K562 (cell line): ENCODE results near the gene MTHFR. TPM values are rescaled to one million over a fixed set of nuclear protein-coding genes. Genes with fewer than 3 reads are reported as not detected.

Experiments used
- KLF16 ChIP-seq: IDR thresholded peaks from 2 replicates; pipeline ENCODE4 v1.6.1; 2016; ENCODE audit warnings: antibody characterized with exemption
- MAZ ChIP-seq, 2 experiments: fragments of 450-650 bp in 1 of 2; sonication (generic) in 1 of 2; formaldehyde crosslinking; IDR thresholded peaks in 1 of 2; conservative IDR thresholded peaks in 1 of 2; 2 replicates each; pipeline versions ENCODE4 v1.4.0 to v1.5.0; 2020; ENCODE audit warnings: mild to moderate bottlenecking in 1 of 2, missing genetic modification reagents in 1 of 2
- NFRKB ChIP-seq: fragments of 450-650 bp; IDR thresholded peaks from 2 replicates; pipeline ENCODE4 v1.6.1; 2016; ENCODE audit warnings: low read depth
- PHF8 ChIP-seq: fragments of 200-600 bp; sonication (generic); IDR thresholded peaks from 2 replicates; pipeline ENCODE4 v1.6.1; 2012; ENCODE audit warnings: mixed run types, mild to moderate bottlenecking, inconsistent platforms, low read length, moderate library complexity, borderline replicate concordance
- PRMT5 ChIP-seq: sonication (generic); formaldehyde crosslinking; IDR thresholded peaks from 2 replicates; pipeline ENCODE4 v1.5.0; 2020; ENCODE audit warnings: missing genetic modification reagents
- SIN3A ChIP-seq, 2 experiments: fragments of 150-350 bp in 1 of 2; IDR thresholded peaks; 2 replicates each; pipeline ENCODE4 v1.6.1; 2011 to 2016; ENCODE audit warnings: borderline replicate concordance in 2 of 2, low read depth in 2 of 2, low read length in 2 of 2, mild to moderate bottlenecking in 2 of 2, moderate library complexity in 2 of 2; ENCODE audit not compliant: control insufficient read depth in 1 of 2
- SMC3 ChIP-seq: conservative IDR thresholded peaks from 2 replicates; pipeline ENCODE4 v1.6.1; 2011; ENCODE audit warnings: low read depth, low read length, improper control_type of control experiment; ENCODE audit not compliant: insufficient read depth
- U2AF1 ChIP-seq: fragments of 200-400 bp; formaldehyde crosslinking; optimal IDR thresholded peaks from 2 replicates; pipeline ENCODE3; 2017; ENCODE audit warnings: mild to moderate bottlenecking, low read depth, low read length, moderate library complexity
- ZNF445 ChIP-seq: fragments of 250-450 bp; sonication (Bioruptor Pico); IDR thresholded peaks from 2 replicates; pipeline ENCODE4 v1.4.0; 2020; ENCODE audit warnings: low read depth, mild to moderate bottlenecking, moderate library complexity
- polyA plus RNA-seq, 8 experiments: library from polyadenylated mRNA; depleted of rRNA in 4 of 8; stranded (reverse) in 5 of 8; unstranded in 3 of 8; fragments of >200 nt; fragmentation: Nextera tagmentation in 2 of 8; fragmentation: Illumina TruSeq in 1 of 8; extraction: Ambion mirVana in 2 of 8; extraction: Trizol in 1 of 8; gene quantifications; 2 replicates each; pipeline versions ENCODE4 v1.2.1 to v1.2.3, GENCODE V29; 2011 to 2014; ENCODE audit warnings: inconsistent platforms in 1 of 8, missing spikeins in 1 of 8
- total RNA-seq, 7 experiments: library from RNA; depleted of rRNA in 6 of 7; stranded (reverse); fragments of >200 nt in 6 of 7; fragmentation: Illumina TruSeq in 2 of 7; extraction: Trizol in 2 of 7; gene quantifications; 2 replicates each; pipeline versions ENCODE4 v1.2.1 to v1.2.3, GENCODE V29; 2011 to 2021; ENCODE audit warnings: low replicate concordance in 1 of 7
- TF ChIP-seq, protein P1 (sequence below): fragments of 250-450 bp; sonication (Bioruptor Pico); IDR thresholded peaks from 2 replicates; pipeline ENCODE4 v1.4.0; 2020; ENCODE audit warnings: borderline replicate concordance
- TF ChIP-seq, protein P2 (sequence below): sonication (generic); formaldehyde crosslinking; IDR thresholded peaks from 2 replicates; pipeline ENCODE4 v1.8.0; 2023; ENCODE audit warnings: mild to moderate bottlenecking, missing genetic modification reagents
- TF ChIP-seq, protein P3 (sequence below), 2 experiments: IDR thresholded peaks; 2 replicates each; pipeline ENCODE4 v1.6.1; 2011; ENCODE audit warnings: borderline replicate concordance in 1 of 2, control low read depth in 1 of 2, low read depth in 1 of 2, low read length in 1 of 2, mild to moderate bottlenecking in 1 of 2, mixed read lengths in 1 of 2, moderate library complexity in 1 of 2; ENCODE audit not compliant: insufficient read depth in 1 of 2, insufficient read length in 1 of 2, poor library complexity in 1 of 2, severe bottlenecking in 1 of 2; ENCODE audit errors: extremely low read depth in 1 of 2
- TF ChIP-seq, protein P4 (sequence below): sonication (generic); IDR thresholded peaks from 2 replicates; pipeline ENCODE4 v1.6.1; 2016
- TF ChIP-seq, protein P5 (sequence below): sonication (generic); formaldehyde crosslinking; IDR thresholded peaks from 2 replicates; pipeline ENCODE4 v1.8.1; 2023; ENCODE audit warnings: mild to moderate bottlenecking, missing genetic modification reagents
- TF ChIP-seq, protein P6 (sequence below): fragments of 450-650 bp; IDR thresholded peaks from 2 replicates; pipeline ENCODE4 v1.6.1; 2016

MTHFR gene
- total and polyA plus RNA-seq, 9 of the 15 experiments (the other 6 are each of a cell fraction or from before 2014, with no cell fraction given): 5.0 to 104 (median 62.6) TPM

DNA sequence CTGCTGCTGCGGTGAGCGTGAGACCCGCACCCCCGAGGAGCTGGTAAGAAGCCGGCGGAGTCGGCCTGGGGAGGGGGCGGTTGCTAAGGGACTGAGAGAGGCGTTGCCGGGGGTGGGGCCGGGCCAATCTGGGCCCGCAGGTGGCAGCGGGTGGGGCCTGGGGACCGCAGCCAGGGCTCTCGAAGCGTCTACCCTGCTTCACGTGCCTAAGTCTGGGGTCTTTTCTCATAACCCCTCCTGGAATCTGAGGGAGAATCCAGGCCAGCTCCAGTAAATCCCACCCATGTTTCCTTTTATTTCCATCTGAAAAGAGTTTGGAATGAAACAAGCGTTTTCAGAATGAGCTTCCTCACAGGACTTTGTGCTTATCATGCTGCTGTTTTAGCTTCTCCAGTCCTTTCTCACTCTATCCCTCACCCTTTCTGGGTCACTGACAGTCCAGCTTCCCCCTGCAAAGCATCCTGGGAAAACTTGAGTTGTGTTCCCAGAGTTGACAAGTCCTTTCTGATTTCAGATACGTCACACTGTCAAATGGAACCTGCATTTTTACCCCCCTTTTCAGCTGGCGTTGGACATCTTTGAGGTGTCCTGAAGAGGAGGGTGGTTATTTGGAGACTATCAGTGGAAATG, 658 bp upstream of the MTHFR start (continued):
- TF ChIP-seq, protein P1, sequence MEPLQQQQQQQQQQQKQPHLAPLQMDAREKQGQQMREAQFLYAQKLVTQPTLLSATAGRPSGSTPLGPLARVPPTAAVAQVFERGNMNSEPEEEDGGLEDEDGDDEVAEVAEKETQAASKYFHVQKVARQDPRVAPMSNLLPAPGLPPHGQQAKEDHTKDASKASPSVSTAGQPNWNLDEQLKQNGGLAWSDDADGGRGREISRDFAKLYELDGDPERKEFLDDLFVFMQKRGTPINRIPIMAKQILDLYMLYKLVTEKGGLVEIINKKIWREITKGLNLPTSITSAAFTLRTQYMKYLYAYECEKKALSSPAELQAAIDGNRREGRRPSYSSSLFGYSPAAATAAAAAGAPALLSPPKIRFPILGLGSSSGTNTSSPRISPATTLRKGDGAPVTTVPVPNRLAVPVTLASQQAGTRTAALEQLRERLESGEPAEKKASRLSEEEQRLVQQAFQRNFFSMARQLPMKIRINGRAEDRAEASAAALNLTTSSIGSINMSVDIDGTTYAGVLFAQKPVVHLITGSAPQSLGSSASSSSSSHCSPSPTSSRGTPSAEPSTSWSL (CRISPR knock-in tag): no peak
- TF ChIP-seq, protein P2, sequence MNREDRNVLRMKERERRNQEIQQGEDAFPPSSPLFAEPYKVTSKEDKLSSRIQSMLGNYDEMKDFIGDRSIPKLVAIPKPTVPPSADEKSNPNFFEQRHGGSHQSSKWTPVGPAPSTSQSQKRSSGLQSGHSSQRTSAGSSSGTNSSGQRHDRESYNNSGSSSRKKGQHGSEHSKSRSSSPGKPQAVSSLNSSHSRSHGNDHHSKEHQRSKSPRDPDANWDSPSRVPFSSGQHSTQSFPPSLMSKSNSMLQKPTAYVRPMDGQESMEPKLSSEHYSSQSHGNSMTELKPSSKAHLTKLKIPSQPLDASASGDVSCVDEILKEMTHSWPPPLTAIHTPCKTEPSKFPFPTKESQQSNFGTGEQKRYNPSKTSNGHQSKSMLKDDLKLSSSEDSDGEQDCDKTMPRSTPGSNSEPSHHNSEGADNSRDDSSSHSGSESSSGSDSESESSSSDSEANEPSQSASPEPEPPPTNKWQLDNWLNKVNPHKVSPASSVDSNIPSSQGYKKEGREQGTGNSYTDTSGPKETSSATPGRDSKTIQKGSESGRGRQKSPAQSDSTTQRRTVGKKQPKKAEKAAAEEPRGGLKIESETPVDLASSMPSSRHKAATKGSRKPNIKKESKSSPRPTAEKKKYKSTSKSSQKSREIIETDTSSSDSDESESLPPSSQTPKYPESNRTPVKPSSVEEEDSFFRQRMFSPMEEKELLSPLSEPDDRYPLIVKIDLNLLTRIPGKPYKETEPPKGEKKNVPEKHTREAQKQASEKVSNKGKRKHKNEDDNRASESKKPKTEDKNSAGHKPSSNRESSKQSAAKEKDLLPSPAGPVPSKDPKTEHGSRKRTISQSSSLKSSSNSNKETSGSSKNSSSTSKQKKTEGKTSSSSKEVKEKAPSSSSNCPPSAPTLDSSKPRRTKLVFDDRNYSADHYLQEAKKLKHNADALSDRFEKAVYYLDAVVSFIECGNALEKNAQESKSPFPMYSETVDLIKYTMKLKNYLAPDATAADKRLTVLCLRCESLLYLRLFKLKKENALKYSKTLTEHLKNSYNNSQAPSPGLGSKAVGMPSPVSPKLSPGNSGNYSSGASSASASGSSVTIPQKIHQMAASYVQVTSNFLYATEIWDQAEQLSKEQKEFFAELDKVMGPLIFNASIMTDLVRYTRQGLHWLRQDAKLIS (CRISPR knock-in tag): peak; percentile 66
- TF ChIP-seq, protein P3, sequence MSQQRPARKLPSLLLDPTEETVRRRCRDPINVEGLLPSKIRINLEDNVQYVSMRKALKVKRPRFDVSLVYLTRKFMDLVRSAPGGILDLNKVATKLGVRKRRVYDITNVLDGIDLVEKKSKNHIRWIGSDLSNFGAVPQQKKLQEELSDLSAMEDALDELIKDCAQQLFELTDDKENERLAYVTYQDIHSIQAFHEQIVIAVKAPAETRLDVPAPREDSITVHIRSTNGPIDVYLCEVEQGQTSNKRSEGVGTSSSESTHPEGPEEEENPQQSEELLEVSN (IDR thresholded peaks at IDR 0.05; ENCODE audit: borderline replicate concordance in 1 of 2, extremely low read depth in 1 of 2, insufficient read depth in 1 of 2, insufficient read length in 1 of 2, low read depth in 1 of 2, low read length in 1 of 2, poor library complexity in 1 of 2, severe bottlenecking in 1 of 2): peak in 1 of 2 experiments; percentile 62
- TF ChIP-seq NFRKB (0 out of 2 replicates have a peak, but pooled peaks have one; percentile 20), KLF16 (no peak), U2AF1 (no peak), ZNF445 (CRISPR knock-in tag) (no peak), SMC3 (no peak), PRMT5 (CRISPR knock-in tag) (no peak), PHF8 (peak; percentile 60; the same call in 1 of the 2 replicates), SIN3A (IDR thresholded peaks at IDR 0.05; ENCODE audit: borderline replicate concordance in 2 of 2, control insufficient read depth in 1 of 2, low read depth in 2 of 2, low read length in 2 of 2) (peak; percentile 62 to 96; a peak in 2 of 4 replicates), MAZ (CRISPR knock-in tag; conservative IDR thresholded peaks at IDR 0.05 in 1 of 2, IDR thresholded peaks at IDR 0.05 in 1 of 2) (peak; percentile 6 to 47; a peak in 3 of 4 replicates)
- TF ChIP-seq, protein P4, sequence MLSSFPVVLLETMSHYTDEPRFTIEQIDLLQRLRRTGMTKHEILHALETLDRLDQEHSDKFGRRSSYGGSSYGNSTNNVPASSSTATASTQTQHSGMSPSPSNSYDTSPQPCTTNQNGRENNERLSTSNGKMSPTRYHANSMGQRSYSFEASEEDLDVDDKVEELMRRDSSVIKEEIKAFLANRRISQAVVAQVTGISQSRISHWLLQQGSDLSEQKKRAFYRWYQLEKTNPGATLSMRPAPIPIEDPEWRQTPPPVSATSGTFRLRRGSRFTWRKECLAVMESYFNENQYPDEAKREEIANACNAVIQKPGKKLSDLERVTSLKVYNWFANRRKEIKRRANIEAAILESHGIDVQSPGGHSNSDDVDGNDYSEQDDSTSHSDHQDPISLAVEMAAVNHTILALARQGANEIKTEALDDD: no peak
- TF ChIP-seq, protein P5, sequence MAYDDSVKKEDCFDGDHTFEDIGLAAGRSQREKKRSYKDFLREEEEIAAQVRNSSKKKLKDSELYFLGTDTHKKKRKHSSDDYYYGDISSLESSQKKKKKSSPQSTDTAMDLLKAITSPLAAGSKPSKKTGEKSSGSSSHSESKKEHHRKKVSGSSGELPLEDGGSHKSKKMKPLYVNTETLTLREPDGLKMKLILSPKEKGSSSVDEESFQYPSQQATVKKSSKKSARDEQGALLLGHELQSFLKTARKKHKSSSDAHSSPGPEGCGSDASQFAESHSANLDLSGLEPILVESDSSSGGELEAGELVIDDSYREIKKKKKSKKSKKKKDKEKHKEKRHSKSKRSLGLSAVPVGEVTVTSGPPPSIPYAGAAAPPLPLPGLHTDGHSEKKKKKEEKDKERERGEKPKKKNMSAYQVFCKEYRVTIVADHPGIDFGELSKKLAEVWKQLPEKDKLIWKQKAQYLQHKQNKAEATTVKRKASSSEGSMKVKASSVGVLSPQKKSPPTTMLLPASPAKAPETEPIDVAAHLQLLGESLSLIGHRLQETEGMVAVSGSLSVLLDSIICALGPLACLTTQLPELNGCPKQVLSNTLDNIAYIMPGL (CRISPR knock-in tag): no peak
- TF ChIP-seq, protein P6, sequence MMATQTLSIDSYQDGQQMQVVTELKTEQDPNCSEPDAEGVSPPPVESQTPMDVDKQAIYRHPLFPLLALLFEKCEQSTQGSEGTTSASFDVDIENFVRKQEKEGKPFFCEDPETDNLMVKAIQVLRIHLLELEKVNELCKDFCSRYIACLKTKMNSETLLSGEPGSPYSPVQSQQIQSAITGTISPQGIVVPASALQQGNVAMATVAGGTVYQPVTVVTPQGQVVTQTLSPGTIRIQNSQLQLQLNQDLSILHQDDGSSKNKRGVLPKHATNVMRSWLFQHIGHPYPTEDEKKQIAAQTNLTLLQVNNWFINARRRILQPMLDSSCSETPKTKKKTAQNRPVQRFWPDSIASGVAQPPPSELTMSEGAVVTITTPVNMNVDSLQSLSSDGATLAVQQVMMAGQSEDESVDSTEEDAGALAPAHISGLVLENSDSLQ: peak; percentile 33; the same call in 1 of the 2 replicates
